ENCODE measurements around the gene NDFIP1. TPM values are rescaled to one million over a fixed set of nuclear protein-coding genes. Genes with fewer than 3 reads are reported as not detected.

The NDFIP1 gene
- total and polyA plus RNA-seq, 2 of the 8 experiments (the other 6 are each of a cell fraction or from before 2014, with no cell fraction given) = 8.8 to 27.1 TPM

DNA sequence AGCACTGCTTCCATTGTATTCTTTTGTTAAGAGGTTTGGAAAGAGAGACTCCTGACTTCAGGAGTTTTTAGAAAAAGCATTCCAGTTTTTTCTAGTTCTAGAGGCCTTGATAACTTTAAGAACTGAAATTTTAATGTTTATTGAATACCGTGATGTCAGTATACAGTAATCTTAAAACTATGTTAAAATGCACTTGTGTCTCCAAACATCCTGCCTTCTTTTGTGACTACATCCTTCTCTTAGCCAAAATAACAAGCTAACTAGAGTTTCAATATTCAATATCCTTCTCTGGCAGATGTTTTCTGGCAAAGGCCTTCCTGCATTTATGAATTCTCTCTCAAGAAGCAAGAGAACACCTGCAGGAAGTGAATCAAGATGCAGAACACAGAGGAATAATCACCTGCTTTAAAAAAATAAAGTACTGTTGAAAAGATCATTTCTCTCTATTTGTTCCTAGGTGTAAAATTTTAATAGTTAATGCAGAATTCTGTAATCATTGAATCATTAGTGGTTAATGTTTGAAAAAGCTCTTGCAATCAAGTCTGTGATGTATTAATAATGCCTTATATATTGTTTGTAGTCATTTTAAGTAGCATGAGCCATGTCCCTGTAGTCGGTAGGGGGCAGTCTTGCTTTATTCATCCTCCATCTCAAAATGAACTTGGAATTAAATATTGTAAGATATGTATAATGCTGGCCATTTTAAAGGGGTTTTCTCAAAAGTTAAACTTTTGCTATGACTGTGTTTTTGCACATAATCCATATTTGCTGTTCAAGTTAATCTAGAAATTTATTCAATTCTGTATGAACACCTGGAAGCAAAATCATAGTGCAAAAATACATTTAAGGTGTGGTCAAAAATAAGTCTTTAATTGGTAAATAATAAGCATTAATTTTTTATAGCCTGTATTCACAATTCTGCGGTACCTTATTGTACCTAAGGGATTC, 43.1 kb downstream of the NDFIP1 start (continued):
- TF ChIP-seq, protein P1, sequence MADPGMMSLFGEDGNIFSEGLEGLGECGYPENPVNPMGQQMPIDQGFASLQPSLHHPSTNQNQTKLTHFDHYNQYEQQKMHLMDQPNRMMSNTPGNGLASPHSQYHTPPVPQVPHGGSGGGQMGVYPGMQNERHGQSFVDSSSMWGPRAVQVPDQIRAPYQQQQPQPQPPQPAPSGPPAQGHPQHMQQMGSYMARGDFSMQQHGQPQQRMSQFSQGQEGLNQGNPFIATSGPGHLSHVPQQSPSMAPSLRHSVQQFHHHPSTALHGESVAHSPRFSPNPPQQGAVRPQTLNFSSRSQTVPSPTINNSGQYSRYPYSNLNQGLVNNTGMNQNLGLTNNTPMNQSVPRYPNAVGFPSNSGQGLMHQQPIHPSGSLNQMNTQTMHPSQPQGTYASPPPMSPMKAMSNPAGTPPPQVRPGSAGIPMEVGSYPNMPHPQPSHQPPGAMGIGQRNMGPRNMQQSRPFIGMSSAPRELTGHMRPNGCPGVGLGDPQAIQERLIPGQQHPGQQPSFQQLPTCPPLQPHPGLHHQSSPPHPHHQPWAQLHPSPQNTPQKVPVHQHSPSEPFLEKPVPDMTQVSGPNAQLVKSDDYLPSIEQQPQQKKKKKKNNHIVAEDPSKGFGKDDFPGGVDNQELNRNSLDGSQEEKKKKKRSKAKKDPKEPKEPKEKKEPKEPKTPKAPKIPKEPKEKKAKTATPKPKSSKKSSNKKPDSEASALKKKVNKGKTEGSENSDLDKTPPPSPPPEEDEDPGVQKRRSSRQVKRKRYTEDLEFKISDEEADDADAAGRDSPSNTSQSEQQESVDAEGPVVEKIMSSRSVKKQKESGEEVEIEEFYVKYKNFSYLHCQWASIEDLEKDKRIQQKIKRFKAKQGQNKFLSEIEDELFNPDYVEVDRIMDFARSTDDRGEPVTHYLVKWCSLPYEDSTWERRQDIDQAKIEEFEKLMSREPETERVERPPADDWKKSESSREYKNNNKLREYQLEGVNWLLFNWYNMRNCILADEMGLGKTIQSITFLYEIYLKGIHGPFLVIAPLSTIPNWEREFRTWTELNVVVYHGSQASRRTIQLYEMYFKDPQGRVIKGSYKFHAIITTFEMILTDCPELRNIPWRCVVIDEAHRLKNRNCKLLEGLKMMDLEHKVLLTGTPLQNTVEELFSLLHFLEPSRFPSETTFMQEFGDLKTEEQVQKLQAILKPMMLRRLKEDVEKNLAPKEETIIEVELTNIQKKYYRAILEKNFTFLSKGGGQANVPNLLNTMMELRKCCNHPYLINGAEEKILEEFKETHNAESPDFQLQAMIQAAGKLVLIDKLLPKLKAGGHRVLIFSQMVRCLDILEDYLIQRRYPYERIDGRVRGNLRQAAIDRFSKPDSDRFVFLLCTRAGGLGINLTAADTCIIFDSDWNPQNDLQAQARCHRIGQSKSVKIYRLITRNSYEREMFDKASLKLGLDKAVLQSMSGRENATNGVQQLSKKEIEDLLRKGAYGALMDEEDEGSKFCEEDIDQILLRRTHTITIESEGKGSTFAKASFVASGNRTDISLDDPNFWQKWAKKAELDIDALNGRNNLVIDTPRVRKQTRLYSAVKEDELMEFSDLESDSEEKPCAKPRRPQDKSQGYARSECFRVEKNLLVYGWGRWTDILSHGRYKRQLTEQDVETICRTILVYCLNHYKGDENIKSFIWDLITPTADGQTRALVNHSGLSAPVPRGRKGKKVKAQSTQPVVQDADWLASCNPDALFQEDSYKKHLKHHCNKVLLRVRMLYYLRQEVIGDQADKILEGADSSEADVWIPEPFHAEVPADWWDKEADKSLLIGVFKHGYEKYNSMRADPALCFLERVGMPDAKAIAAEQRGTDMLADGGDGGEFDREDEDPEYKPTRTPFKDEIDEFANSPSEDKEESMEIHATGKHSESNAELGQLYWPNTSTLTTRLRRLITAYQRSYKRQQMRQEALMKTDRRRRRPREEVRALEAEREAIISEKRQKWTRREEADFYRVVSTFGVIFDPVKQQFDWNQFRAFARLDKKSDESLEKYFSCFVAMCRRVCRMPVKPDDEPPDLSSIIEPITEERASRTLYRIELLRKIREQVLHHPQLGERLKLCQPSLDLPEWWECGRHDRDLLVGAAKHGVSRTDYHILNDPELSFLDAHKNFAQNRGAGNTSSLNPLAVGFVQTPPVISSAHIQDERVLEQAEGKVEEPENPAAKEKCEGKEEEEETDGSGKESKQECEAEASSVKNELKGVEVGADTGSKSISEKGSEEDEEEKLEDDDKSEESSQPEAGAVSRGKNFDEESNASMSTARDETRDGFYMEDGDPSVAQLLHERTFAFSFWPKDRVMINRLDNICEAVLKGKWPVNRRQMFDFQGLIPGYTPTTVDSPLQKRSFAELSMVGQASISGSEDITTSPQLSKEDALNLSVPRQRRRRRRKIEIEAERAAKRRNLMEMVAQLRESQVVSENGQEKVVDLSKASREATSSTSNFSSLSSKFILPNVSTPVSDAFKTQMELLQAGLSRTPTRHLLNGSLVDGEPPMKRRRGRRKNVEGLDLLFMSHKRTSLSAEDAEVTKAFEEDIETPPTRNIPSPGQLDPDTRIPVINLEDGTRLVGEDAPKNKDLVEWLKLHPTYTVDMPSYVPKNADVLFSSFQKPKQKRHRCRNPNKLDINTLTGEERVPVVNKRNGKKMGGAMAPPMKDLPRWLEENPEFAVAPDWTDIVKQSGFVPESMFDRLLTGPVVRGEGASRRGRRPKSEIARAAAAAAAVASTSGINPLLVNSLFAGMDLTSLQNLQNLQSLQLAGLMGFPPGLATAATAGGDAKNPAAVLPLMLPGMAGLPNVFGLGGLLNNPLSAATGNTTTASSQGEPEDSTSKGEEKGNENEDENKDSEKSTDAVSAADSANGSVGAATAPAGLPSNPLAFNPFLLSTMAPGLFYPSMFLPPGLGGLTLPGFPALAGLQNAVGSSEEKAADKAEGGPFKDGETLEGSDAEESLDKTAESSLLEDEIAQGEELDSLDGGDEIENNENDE (IDR thresholded peaks at IDR 0.05; ENCODE audit: insufficient replicate concordance, low read length) = peak; percentile 61
- no peak for TF ChIP-seq CBX8 (IDR thresholded peaks at IDR 0.05; ENCODE audit: borderline replicate concordance, low read depth, low read length)
- TF ChIP-seq RNF2 (IDR thresholded peaks at IDR 0.05; ENCODE audit: borderline replicate concordance, low read depth, low read length, missing control alignments, poor library complexity, severe bottlenecking) = no peak
- no peak for TF ChIP-seq ATF3 (IDR thresholded peaks at IDR 0.05; ENCODE audit: insufficient read depth, low read depth, low read length)
- peak; percentile 86 to 92 for TF ChIP-seq RAD21 (IDR thresholded peaks at IDR 0.05 in 1 of 2, conservative IDR thresholded peaks at IDR 0.05 in 1 of 2; ENCODE audit: low read depth in 2 of 2, low read length in 2 of 2)
- TF ChIP-seq KDM5A (IDR thresholded peaks at IDR 0.05; ENCODE audit: low read length) = 0 out of 2 replicates have a peak, but pooled peaks have one; percentile 28
- TF ChIP-seq POLR2A (IDR thresholded peaks at IDR 0.05; ENCODE audit: control extremely low read depth in 1 of 2, low read depth in 2 of 2, low read length in 2 of 2) = no peak
